Endothelial cell (in vitro differentiated cells): ENCODE results near the gene KRTAP4-6. TPM values are rescaled to one million over a fixed set of nuclear protein-coding genes. Genes with fewer than 3 reads are reported as not detected.
"Not testable (repeated sequence)": the region's sequence is repeated elsewhere in the genome, so short reads cannot be mapped to it uniquely, and the experiment has no call there.

Experiments used
- DNase-seq: peaks from one replicate; pipeline ENCODE4 v3.0.0; 2021; ENCODE audit warnings: low spot score
- H3K27ac Mint-ChIP-seq: one replicate; pipeline ENCODE4 v1.8.0; 2021; ENCODE audit warnings: mixed read lengths, inconsistent platforms; ENCODE audit not compliant: unreplicated experiment
- H3K27me3 Mint-ChIP-seq: one replicate; pipeline ENCODE4 v1.8.0; 2021; ENCODE audit warnings: mild to moderate bottlenecking, moderate library complexity, mixed read lengths, inconsistent platforms; ENCODE audit not compliant: unreplicated experiment
- H3K36me3 Mint-ChIP-seq: one replicate; pipeline ENCODE4 v1.8.0; 2021; ENCODE audit warnings: mild to moderate bottlenecking, low read depth, mixed read lengths, inconsistent platforms; ENCODE audit not compliant: unreplicated experiment
- H3K4me1 Mint-ChIP-seq: one replicate; pipeline ENCODE4 v1.8.0; 2021; ENCODE audit warnings: mild to moderate bottlenecking, mixed read lengths, inconsistent platforms; ENCODE audit not compliant: unreplicated experiment
- H3K4me3 Mint-ChIP-seq: one replicate; pipeline ENCODE4 v1.8.0; 2021; ENCODE audit warnings: mild to moderate bottlenecking, mixed read lengths, inconsistent platforms; ENCODE audit not compliant: unreplicated experiment
- H3K9me3 Mint-ChIP-seq: one replicate; pipeline ENCODE4 v1.8.0; 2021; ENCODE audit warnings: mixed read lengths, inconsistent platforms; ENCODE audit not compliant: unreplicated experiment
- CTCF ChIP-seq: fragments of 200-600 bp; sonication (generic); IDR thresholded peaks from one replicate; pipeline ENCODE4 v1.5.0; 2021; ENCODE audit warnings: antibody characterized with exemption; ENCODE audit not compliant: unreplicated experiment
- total RNA-seq: library from RNA; stranded (reverse); fragmentation: NEBNext Ultra II Directional; extraction: Animal tissue kit (Norgen Biotek cat#: 25700); gene quantifications from one replicate; pipeline ENCODE4 v1.2.1, GENCODE V29; 2021; ENCODE audit not compliant: unreplicated experiment

Gene KRTAP4-6
- total RNA-seq, 1 donor from 2014 or later: not detected

- H3K36me3 Mint-ChIP-seq: peaks cover 4% of the 10 kb centered on the region
- no peak for DNase-seq
- H3K27ac Mint-ChIP-seq: no peak overlapping the region
- no peak overlapping the region for H3K4me3 Mint-ChIP-seq
- H3K4me1 Mint-ChIP-seq: peaks cover 8% of the 10 kb centered on the region
- H3K9me3 Mint-ChIP-seq: no peaks in the 10 kb centered on the region
- no peak for TF ChIP-seq CTCF
- H3K27me3 Mint-ChIP-seq: peaks cover 2% of the 10 kb centered on the region
Observed at GRCh38 chr17:41121742-41122141, 18.6 kb downstream of the KRTAP4-6 start.

DNA sequence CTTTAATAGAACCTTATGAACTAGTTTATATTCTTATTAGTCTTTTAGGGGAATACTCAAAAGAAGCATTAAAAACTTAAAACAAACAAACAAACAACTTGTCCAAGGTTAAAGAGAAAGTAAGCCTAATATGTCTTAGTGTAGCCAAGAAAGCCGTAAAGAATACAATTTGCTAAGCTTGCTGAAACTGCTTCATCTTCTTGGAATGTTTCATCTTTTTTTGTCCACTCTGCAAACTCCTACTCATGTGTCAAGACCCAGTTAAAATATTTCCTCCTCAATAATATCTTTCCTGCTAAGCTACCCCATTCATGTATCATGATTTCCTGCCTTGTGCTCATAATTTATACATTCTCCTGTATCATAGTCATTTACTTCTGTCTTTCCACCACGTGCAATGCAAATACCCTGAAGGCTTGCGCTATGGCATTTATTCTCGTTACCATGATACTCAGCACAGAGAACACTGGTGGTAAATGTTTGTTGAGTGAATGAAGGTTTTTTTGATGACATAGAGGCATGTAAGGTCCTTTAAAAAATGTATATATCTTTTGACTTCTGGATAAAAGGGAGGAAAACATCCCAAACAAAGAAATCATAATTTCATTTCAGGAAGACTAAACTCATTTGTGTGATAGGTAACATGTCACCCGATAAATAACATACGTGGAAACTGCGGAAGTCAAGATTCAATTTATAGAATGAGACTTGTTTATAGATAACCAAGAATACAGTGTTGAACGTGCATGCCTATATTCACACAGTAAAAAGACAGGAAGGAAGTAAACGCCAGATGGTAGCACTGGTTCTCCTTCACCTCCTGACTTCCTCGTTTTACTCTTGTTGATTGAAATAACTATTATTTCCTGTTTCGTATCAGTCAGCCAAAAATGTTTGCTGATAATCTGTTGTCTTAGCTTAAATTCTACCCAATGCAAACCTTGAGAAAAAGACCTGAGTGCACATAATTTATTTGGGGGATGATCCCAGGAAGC is 20.4 kb downstream of the KRTAP4-6 start:
- not testable (repeated sequence) for H3K27me3 Mint-ChIP-seq, H3K9me3 Mint-ChIP-seq, H3K4me1 Mint-ChIP-seq, H3K36me3 Mint-ChIP-seq, H3K4me3 Mint-ChIP-seq, DNase-seq
- peak overlapping the region; percentile 54 for H3K27ac Mint-ChIP-seq

DNA sequence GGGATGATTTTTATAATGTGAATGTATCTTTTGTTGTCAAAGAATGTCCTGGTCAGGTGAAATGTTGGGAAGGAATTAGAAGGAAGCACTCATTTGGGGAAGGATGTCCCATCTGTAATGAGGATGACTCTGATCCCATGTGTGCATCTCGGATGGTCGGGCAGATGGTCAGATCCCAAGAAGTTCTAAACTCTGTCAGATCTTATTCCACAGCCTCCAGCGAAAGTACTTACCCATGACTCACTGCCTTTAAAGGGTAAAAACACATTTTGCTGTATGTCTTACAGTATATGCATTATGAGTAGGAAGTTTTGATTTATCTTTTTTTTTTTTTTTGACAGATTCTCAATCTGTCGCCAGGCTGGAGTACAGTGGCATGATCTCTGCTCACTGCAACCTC is 21.6 kb downstream of the KRTAP4-6 start:
- no peak overlapping the region for H3K27ac Mint-ChIP-seq
- H3K36me3 Mint-ChIP-seq: peaks cover 4% of the 10 kb centered on the region
- H3K9me3 Mint-ChIP-seq: no peaks in the 10 kb centered on the region
- peaks cover 8% of the 10 kb centered on the region for H3K4me1 Mint-ChIP-seq
- TF ChIP-seq CTCF: no peak
- no peak for DNase-seq
- H3K4me3 Mint-ChIP-seq: no peak overlapping the region
- H3K27me3 Mint-ChIP-seq: peaks cover 2% of the 10 kb centered on the region

DNA sequence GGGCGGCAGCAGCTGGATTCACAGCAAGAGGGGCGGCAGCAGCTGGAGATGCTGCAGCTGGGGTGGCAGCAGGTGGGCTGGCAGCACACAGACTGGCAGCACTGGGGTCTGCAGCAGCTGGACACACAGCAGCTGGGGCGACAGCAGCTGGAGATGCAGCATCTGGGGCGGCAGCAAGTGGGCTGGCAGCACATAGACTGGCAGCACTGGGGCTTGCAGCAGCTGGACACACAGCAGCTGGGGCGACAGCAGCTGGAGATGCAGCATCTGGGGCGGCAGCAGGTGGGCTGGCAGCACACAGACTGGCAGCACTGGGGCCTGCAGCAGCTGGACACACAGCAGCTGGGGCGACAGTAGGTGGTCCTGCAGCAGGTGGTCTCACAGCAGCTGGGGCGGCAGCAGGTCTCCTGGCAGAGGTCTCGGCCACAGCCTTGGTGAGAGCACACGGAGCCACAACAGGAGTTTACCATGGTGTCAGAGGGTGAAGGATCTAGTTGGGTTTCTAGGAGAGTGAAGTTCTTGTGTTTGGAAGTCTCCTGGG is 22.4 kb downstream of the KRTAP4-6 start, which contains the start of gene KRTAP4-11:
Gene KRTAP4-11 (minus strand): TSS at position 528 of the 541 bp plus-strand sequence. CDS start 58 bp downstream, at position 470.
- H3K36me3 Mint-ChIP-seq, H3K4me1 Mint-ChIP-seq, H3K9me3 Mint-ChIP-seq, DNase-seq, H3K4me3 Mint-ChIP-seq, H3K27me3 Mint-ChIP-seq, H3K27ac Mint-ChIP-seq: not testable (repeated sequence)

- TF ChIP-seq CTCF: no peak
- H3K36me3 Mint-ChIP-seq: peaks cover 4% of the 10 kb centered on the region
- H3K4me1 Mint-ChIP-seq: peaks cover 8% of the 10 kb centered on the region
- H3K4me3 Mint-ChIP-seq: no peak overlapping the region
- peaks cover 2% of the 10 kb centered on the region for H3K27me3 Mint-ChIP-seq
- DNase-seq: no peak
- H3K9me3 Mint-ChIP-seq: no peaks in the 10 kb centered on the region
- no peak overlapping the region for H3K27ac Mint-ChIP-seq
Observed at GRCh38 chr17:41116297-41116696, 24.0 kb downstream of the KRTAP4-6 start.
